Activated CD4-positive, alpha-beta T cell treated with anti-CD3 and anti-CD28 coated beads, Interleukin-2, amount 50 U/mL, for 4 hours (primary cell): ENCODE measurements around the gene MCCC1.
"Not testable (repeated sequence)": the region's sequence is repeated elsewhere in the genome, so short reads cannot be mapped to it uniquely, and the experiment has no call there.

Experiments
- DNase-seq, 2 experiments: peaks; one replicate each; pipeline ENCODE4 v3.0.0-alpha.2; 2020

The MCCC1 gene

GRCh38 chr3:183044547-183045229, 54.6 kb downstream of the MCCC1 start:
- DNase-seq, result no peak

DNA sequence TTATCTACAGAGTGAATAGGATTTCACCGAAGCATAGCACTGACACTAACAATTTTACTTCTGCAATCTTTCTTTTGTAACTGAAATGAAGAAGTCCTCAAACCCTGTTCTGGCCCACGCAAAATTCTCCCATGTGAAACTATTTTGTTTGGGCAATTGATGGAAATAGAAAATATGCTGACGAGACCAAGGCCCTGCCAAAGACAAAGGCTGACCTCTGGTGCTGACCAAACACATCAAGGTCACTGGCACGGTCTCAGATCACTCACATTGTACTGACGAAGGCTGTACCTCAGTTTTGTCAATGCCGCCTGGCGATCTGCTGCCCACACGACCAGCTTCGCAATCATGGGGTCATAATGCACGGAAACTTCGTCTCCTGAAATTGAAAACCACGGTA, 60.5 kb downstream of the MCCC1 start:
- no peak for DNase-seq

DNA sequence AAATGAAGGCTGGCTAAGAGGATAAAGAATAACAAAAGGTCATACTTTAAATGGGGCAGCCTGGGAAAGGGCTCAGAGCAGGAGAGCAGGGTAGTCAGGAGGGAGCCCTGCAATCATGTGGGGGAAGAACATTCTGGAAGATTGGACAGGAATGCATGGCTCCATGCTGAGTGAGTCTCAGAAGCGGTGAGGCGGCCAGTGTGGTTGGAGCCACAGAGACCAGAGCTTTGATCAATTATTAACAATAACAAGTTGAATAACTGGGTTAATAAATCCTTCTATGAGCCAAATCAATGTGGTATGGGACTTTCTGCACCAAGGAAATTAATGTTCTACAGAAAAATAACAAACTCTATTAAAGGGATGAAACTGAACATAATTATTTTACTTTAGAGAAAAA, 61.1 kb downstream of the MCCC1 start:
- DNase-seq, result no peak

- DNase-seq, result no peak
Measured at GRCh38 chr3:183033746-183034145, 65.5 kb downstream of the MCCC1 start.

DNA sequence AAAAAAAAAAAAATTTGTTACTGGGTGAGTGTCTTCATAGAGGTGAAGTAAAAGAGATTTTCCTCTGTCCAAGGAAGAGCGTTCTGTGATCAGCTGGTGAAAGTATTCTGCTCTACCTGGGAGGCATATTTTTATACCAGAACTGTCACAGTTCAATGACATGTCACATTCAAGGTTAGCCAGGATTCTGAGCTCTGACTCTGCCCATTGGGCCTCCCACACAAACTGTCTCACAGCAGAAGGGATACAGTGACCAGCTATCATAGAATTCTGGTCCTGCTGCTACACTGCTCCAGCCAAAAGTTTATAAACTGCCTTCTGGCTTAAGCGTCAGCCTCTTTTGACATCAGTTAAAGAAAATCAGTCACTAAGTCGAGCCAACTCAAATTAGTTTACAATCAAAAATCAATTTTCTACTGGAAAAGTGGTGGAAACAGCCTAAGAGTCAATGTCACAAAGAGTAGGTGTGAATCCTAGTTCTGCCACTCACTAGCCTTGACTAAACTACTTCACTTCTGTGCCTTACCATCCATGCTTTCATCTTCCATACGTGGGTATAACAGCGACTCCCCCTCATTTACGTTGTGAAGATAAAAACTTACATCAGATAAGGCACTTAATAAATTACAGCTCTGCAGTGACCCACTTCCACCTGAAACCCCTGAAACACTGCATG, 66.3 kb downstream of the MCCC1 start:
- DNase-seq, result no peak

- no peak for DNase-seq
Measured at GRCh38 chr3:183031826-183032225, 67.5 kb downstream of the MCCC1 start.

DNA sequence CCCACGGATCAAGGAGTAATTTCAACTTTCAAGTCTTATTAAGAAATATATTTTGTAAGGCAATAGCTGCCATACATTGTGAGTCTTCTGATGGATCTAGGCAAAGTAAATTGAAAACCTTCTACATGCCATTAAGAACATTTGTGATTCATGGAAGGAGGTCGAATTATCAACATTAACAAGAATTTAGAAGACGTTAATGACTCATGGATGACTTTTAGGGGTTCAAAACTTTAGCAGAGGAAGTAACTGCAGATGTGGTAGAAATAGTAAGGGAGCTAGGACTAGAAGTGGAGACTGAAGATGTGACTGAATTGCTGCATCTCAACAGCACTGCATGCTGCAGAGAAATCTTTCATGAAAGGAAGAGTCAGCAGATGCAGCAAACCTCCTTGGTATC, 70.9 kb downstream of the MCCC1 start:
- DNase-seq, result no peak

DNA sequence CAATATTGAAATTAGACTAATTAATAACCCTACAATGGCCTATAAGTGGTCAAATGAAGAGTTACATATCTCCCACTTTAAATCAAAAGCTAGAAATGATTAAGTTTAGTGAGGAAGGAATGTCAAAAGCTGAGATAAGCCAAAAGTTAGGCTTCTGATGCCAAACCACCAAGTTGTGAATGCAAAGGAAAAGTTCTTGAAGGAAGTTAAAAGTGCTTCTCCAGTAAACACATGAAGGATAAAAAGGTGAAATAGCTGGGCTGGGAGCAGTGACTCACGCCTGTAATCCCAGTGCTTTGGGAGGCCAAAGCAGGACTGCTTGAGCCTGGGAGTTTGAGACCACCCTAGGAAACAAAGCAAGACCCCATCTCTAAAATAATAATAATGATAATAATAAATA, 72.0 kb downstream of the MCCC1 start:
- no peak for DNase-seq

DNA sequence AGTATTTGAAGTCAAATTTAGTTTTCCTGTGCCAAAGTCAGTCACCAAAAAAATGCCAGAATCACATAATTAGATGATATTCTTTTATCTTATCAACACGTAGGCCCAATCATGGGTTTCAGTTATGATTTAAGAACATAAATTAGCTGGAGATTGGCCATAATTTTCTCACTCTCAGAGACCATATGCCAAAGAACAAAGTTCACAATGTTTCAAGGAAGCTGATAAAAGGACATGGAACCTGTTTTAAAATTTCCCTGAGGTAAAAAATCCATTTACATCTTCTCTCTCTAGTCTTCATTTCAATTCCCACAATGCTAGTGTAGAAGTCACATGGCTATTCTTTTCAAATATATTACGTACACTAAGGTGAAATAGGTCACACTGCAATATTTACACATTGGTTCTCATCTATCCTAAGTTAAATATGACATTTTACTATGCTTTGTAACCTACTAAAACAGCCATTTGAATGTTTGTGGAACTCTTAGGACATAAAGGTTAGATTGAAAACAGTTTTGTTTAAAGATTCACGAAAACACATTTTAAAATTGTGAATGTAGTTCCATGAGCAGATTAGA, 76.3 kb downstream of the MCCC1 start:
- DNase-seq, result no peak

- no peak for DNase-seq
Measured at GRCh38 chr3:183018421-183019192, 80.7 kb downstream of the MCCC1 start.

DNA sequence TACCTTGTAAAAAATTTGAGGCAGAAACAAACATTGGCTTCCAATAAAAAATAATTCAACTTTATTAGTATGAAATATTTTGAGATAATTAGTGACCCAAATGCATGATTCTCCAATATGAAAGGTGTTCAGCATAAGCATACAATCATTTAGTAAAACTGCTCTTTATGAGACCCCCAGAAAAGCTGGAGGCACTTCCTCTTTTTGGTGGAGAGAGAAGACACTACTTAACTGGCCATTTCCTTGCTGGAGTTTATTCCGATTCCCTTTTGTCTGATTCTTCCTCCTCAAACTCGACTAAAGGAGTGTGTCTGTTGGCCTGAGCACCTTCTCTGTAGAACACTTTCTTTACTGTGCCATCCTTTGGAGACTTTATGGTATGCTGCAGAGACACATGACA, 84.1 kb downstream of the MCCC1 start:
- DNase-seq, result no peak

GRCh38 chr3:183013856-183014255, 85.4 kb downstream of the MCCC1 start:
- DNase-seq, result no peak

DNA sequence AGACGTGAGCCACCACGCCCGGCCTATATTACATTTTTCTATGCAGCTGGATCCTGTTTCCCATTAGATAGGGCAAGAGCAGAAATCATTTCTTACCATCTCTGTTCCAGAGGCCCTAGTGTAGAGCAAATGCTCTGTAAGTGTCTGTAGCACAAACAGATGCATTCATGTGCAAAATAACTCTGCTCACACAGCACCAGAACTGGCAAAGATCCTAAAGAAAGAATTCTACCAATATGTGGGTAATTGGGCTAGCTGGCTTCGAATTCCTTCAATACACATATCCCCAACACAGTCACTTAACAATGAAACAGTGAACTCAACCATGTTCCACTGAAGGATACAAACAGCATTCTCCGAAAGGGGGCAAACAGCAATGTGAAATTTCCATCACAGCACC, 86.2 kb downstream of the MCCC1 start:
- no peak for DNase-seq

GRCh38 chr3:183008800-183009199, 90.5 kb downstream of the MCCC1 start:
- no peak for DNase-seq

DNA sequence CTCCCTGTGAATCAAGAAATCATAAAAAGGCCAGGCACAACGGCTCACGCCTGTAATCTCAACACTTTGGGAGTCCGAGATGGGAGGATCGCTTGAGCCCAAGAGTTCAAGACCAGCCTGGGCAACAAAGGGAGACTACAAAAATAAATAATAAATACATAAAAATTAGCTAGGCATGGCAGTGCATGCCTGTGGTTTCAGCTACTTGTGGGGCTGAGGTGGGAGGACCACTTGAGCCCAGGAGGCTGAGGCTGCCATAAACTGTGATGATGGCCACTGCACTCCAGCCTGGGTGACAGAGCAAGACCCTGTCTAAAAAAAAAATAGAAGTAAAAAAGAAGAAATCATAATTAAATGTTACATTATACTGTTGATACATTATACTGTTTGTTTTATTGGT, 91.0 kb downstream of the MCCC1 start:
- DNase-seq, result no peak

GRCh38 chr3:183006396-183007002, 92.8 kb downstream of the MCCC1 start:
- no peak for DNase-seq

- no peak for DNase-seq
Measured at GRCh38 chr3:182999767-183000166, 99.5 kb downstream of the MCCC1 start.

DNA sequence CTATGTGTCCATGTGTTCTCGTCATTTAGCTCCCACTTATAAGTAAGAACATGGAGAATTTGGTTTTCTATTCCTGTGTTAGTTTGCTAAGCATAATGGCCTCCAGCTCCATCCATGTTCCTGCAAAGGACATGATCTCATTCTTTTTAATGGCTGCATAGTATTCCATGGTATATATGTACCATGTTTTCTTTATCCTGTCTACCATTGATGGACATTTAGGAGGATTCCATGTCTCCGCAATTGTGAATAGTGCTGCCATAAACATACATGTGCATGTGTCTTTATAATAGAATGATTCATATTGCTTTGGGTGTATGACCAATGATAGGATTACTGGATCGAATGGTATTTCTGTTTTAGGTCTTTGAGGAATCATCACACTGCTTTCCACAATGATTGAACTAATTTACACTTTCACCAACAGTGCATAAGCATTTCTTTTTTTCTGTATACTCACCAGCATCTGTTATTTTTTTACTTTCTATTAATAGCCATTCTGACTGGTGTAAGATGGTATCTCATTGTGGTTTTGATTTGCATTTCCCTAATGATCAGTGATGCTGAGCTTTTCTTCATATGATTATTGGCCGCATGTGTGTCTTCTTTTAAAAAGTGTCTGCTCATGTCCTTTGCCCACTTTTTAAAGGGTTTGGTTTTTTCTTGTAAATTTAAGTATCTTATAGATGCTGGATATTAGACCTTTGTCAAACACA, 105.7 kb downstream of the MCCC1 start:
- not testable (repeated sequence) for DNase-seq

- no peak for DNase-seq
Measured at GRCh38 chr3:182989566-182989965, 109.7 kb downstream of the MCCC1 start.

GRCh38 chr3:182986021-182986420, 113.3 kb downstream of the MCCC1 start:
- DNase-seq, result no peak

DNA sequence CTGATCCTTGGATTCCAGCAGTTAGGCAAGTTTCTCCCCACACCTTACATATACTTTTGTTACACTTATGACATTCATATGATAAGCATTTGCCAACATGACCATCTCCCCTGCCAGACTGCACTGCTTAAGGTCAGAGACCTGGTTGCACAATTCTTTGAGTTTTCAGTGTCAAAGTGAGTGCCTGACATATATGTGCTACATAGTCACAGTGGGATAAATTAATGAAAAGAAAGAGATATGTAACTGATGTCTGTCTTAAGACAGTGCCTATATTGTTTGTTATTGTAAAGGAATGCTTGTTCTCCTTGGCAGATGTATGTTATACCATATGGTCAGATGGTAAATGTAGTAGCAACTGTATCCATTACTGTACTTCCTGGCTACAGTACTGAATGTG, 115.4 kb downstream of the MCCC1 start:
- DNase-seq, result no peak

- DNase-seq, result no peak
Measured at GRCh38 chr3:182981038-182981380, 118.3 kb downstream of the MCCC1 start.
